PC-3 (cell line): ENCODE results near the gene EZR. TPM values are rescaled to one million over a fixed set of nuclear protein-coding genes. Genes with fewer than 3 reads are reported as not detected.

Experiments
- ATAC-seq: fragments of 200-7000 bp; cut with Tn5 transposase; 2 replicates; pipeline ENCODE4 v1.9.1; 2020; ENCODE audit warnings: mild to moderate bottlenecking, moderate library complexity
- BruUV-seq: library from RNA; stranded (reverse); fragments of 400-500 nt; replicated peaks from 2 replicates; lab custom pipeline; 2021; lab: Mats Ljungman, UMichigan
- CTCF ChIA-PET: fragments of 300-600 bp; sonication (Branson Sonifier 250); formaldehyde crosslinking; loops from one replicate; lab custom pipeline; 2022; ENCODE audit warnings: antibody characterized with exemption; lab: Charles Lee
- POLR2A ChIA-PET: fragments of 300-600 bp; sonication (Branson Sonifier 250); formaldehyde crosslinking; loops from one replicate; lab custom pipeline; 2022; ENCODE audit warnings: antibody characterized with exemption; ENCODE audit not compliant: unreplicated experiment; lab: Charles Lee
- DNase-seq: peaks from one replicate; pipeline ENCODE4 v3.0.0-alpha.2; 2015
- H2AFZ ChIP-seq: fragments of 300-600 bp; sonication (generic); 2 replicates; pipeline ENCODE4 v1.6.0; 2016; ENCODE audit warnings: antibody characterized with exemption, low read length
- H3F3A ChIP-seq: fragments of 300-600 bp; sonication (generic); one replicate; pipeline ENCODE4 v1.6.0; 2017; ENCODE audit warnings: antibody characterized with exemption, low read length, control low read depth, mild to moderate bottlenecking; ENCODE audit not compliant: unreplicated experiment
- H3K27ac ChIP-seq: fragments of 300-600 bp; sonication (generic); 2 replicates; pipeline ENCODE4 v1.5.1; 2016; ENCODE audit warnings: mild to moderate bottlenecking, low read length
- H3K27me3 ChIP-seq: fragments of 300-600 bp; sonication (generic); 2 replicates; pipeline ENCODE4 v1.6.1; 2016; ENCODE audit warnings: low read length, mixed read lengths
- H3K36me3 ChIP-seq: fragments of 300-600 bp; sonication (generic); 2 replicates; pipeline ENCODE4 v1.6.1; 2016; ENCODE audit warnings: low read depth, mixed run types, low read length, mixed read lengths
- H3K4me1 ChIP-seq: fragments of 300-600 bp; sonication (generic); 2 replicates; pipeline ENCODE4 v1.5.1; 2016; ENCODE audit warnings: low read length; ENCODE audit not compliant: insufficient read depth
- H3K4me2 ChIP-seq: fragments of 300-600 bp; sonication (generic); 2 replicates; pipeline ENCODE4 v1.6.0; 2016; ENCODE audit warnings: low read length
- H3K4me3 ChIP-seq: fragments of 300-600 bp; sonication (generic); 2 replicates; pipeline ENCODE4 v1.5.1; 2016; ENCODE audit warnings: mild to moderate bottlenecking, low read length, mixed read lengths
- H3K79me2 ChIP-seq: fragments of 300-600 bp; sonication (generic); 2 replicates; pipeline ENCODE4 v1.6.1; 2017; ENCODE audit warnings: low read length, mixed read lengths
- H3K9ac ChIP-seq: fragments of 300-600 bp; sonication (generic); 2 replicates; pipeline ENCODE4 v1.6.0; 2016; ENCODE audit warnings: mild to moderate bottlenecking, low read length
- H3K9me2 ChIP-seq: fragments of 300-600 bp; sonication (generic); replicated peaks from 2 replicates; pipeline ENCODE4 v1.6.1; 2016; ENCODE audit warnings: mixed run types, low read length, mixed read lengths
- H3K9me3 ChIP-seq: fragments of 300-600 bp; sonication (generic); 2 replicates; pipeline ENCODE4 v1.6.1; 2016; ENCODE audit warnings: low read length, mixed read lengths
- H4K20me1 ChIP-seq: fragments of 300-600 bp; sonication (generic); 2 replicates; pipeline ENCODE4 v1.6.1; 2016; ENCODE audit warnings: low read length, mixed read lengths
- EZH2 ChIP-seq: fragments of 300-600 bp; sonication (generic); IDR thresholded peaks from one replicate; pipeline ENCODE4 v1.6.1; 2017; ENCODE audit warnings: antibody characterized with exemption, mild to moderate bottlenecking, low read length; ENCODE audit not compliant: unreplicated experiment
- EZH2phosphoT487 ChIP-seq: fragments of 300-600 bp; sonication (generic); IDR thresholded peaks from 2 replicates; pipeline ENCODE4 v1.6.1; 2018; ENCODE audit warnings: mild to moderate bottlenecking, antibody characterized with exemption, low read length, borderline replicate concordance
- intact Hi-C: fragments of 100-400 bp; cut with micrococcal nuclease; formaldehyde crosslinking; loops from 2 replicates; pipeline ENCODE4 v1.9.0; 2023
- total RNA-seq: library from RNA; depleted of rRNA; stranded (reverse); fragments of >200 nt; gene quantifications from 2 replicates; pipeline ENCODE4 v1.2.3, GENCODE V29; 2014
- TF ChIP-seq, protein P1 (sequence below): fragments of 300-600 bp; sonication (generic); conservative IDR thresholded peaks from 2 replicates; pipeline ENCODE4 v1.5.1; 2017; ENCODE audit warnings: antibody characterized with exemption, low read depth, mild to moderate bottlenecking, low read length

EZR gene
- total RNA-seq, 1 experiment from 2014 or later: 182 TPM

GRCh38 chr6:158771399-158772152 is 47.6 kb downstream of the EZR start:
- Histone ChIP-seq H3F3A (peaks cover 4% of the 10 kb centered on the region), H3K79me2 (peaks cover 12% of the 10 kb centered on the region), H3K9me3 (no peaks in the 10 kb centered on the region), H4K20me1 (peaks cover 11% of the 10 kb centered on the region; the same call in 1 of the 2 replicates), H3K4me2 (no peak overlapping the region), H3K9me2 (no peaks in the 10 kb centered on the region), H3K4me1 (no peaks in the 10 kb centered on the region), H3K4me3 (no peak overlapping the region), H3K9ac (no peak overlapping the region), H3K36me3 (peaks cover 93% of the 10 kb centered on the region), H3K27me3 (no peaks in the 10 kb centered on the region), H2AFZ (no peak overlapping the region), H3K27ac (no peak overlapping the region)
- ChIA-PET POLR2A (no interaction called here), CTCF (no interaction called here)
- BruUV-seq: no TSS peak
- ATAC-seq: no peak
- TF ChIP-seq EZH2: no peak
- TF ChIP-seq, protein P1, sequence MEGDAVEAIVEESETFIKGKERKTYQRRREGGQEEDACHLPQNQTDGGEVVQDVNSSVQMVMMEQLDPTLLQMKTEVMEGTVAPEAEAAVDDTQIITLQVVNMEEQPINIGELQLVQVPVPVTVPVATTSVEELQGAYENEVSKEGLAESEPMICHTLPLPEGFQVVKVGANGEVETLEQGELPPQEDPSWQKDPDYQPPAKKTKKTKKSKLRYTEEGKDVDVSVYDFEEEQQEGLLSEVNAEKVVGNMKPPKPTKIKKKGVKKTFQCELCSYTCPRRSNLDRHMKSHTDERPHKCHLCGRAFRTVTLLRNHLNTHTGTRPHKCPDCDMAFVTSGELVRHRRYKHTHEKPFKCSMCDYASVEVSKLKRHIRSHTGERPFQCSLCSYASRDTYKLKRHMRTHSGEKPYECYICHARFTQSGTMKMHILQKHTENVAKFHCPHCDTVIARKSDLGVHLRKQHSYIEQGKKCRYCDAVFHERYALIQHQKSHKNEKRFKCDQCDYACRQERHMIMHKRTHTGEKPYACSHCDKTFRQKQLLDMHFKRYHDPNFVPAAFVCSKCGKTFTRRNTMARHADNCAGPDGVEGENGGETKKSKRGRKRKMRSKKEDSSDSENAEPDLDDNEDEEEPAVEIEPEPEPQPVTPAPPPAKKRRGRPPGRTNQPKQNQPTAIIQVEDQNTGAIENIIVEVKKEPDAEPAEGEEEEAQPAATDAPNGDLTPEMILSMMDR: no peak
- no peak for TF ChIP-seq EZH2phosphoT487
- intact Hi-C loops: no loop called here
- DNase-seq: no peak

DNA sequence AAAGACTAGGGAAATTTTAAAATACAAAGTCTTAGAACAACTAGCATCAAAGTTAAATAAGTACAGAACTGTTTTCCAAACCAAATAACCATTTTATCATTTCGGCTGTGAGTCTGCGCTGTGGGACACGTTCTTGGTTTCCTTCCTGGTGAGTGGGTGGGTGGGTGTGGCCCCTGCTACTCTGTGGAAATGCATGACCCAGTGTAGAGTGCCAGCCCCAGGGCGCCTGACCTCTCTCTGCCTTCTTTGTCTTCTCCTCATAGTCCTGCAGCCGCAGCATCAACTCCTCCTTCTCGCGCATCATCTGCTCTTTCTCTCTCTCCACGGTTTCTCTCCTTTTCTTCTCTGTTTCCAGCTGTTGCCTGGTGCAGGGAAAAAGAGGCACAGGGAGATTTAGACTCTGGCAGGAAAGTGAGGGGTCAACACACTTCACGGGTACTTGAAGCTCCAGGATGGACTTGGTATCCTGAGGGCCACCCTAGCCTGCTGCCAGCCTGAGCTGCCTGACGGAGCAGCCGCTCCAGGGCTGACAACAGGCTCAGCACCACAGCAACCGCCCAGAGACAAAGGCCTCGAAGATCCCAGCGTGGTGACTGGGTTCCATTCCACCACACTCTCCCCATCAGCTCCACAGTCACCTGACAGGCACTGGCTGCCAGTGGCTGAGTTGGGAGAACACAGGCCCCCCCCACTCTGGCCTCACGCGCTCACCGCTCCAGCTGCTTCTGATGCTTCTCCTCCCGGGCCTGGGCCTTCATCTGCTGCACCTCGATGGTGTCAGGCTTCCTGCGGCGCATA is 48.4 kb downstream of the EZR start:
- peaks cover 4% of the 10 kb centered on the region for H3F3A ChIP-seq
- no peak overlapping the region for H3K9ac ChIP-seq
- peaks cover 5% of the 10 kb centered on the region; the same call in 1 of the 2 replicates for H4K20me1 ChIP-seq
- ChIA-PET CTCF (no interaction called here), POLR2A (no interaction called here)
- peaks cover 92% of the 10 kb centered on the region for H3K36me3 ChIP-seq
- no peaks in the 10 kb centered on the region for H3K9me2 ChIP-seq
- no peak overlapping the region for H2AFZ ChIP-seq
- H3K4me2 ChIP-seq: no peak overlapping the region
- TF ChIP-seq EZH2phosphoT487 (no peak), EZH2 (no peak)
- TF ChIP-seq, protein P1: no peak
- no peaks in the 10 kb centered on the region for H3K27me3 ChIP-seq
- BruUV-seq: no TSS peak
- H3K4me3 ChIP-seq: no peak overlapping the region
- no peak overlapping the region for H3K27ac ChIP-seq
- H3K9me3 ChIP-seq: no peaks in the 10 kb centered on the region
- no peak for ATAC-seq
- peaks cover 5% of the 10 kb centered on the region for H3K79me2 ChIP-seq
- intact Hi-C loops: no loop called here
- DNase-seq: no peak
- no peaks in the 10 kb centered on the region for H3K4me1 ChIP-seq
